GM21367 (cell line): Measurements from ENCODE around the gene TPST2.
"Not testable (repeated sequence)": the region's sequence is repeated elsewhere in the genome, so short reads cannot be mapped to it uniquely, and the experiment has no call there.

ENCODE experiments used
- ATAC-seq: cut with Tn5 transposase; IDR thresholded peaks from one replicate; pipeline ENCODE4 v1.9.1; 2021; ENCODE audit not compliant: unreplicated experiment

Gene TPST2

GRCh38 chr22:26589845-26590736 is at the start of gene TPST2:
Gene TPST2, minus strand, starts transcription at chr22:26590132. Its CDS starts 48,502 bp downstream, at chr22:26541630.
- peak; percentile 57 for ATAC-seq

GRCh38 chr22:26636296-26636695 is 46.4 kb upstream of the TPST2 start:
- ATAC-seq = no peak

GRCh38 chr22:26635117-26635516 is 45.2 kb upstream of the TPST2 start:
- no peak for ATAC-seq

DNA sequence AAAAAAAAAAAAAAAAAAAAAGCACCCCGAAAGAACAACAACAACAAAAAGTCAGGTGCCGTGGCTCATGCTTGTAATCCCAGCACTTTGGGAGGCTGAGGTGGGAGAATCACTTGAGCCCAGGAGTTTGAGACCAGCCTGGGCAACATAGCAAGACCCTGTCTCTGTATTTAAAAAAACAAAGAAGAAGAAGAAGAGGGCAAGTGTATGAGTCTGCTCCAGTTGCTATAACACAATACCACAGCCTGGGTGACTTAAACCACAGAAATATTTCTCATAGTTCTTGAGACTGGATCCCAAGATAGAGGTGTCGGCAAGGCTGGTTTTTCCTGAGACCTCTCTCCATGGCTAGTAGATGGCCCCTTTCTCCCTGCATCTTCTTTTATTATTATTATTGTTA is 44.3 kb upstream of the TPST2 start:
- ATAC-seq = no peak

DNA sequence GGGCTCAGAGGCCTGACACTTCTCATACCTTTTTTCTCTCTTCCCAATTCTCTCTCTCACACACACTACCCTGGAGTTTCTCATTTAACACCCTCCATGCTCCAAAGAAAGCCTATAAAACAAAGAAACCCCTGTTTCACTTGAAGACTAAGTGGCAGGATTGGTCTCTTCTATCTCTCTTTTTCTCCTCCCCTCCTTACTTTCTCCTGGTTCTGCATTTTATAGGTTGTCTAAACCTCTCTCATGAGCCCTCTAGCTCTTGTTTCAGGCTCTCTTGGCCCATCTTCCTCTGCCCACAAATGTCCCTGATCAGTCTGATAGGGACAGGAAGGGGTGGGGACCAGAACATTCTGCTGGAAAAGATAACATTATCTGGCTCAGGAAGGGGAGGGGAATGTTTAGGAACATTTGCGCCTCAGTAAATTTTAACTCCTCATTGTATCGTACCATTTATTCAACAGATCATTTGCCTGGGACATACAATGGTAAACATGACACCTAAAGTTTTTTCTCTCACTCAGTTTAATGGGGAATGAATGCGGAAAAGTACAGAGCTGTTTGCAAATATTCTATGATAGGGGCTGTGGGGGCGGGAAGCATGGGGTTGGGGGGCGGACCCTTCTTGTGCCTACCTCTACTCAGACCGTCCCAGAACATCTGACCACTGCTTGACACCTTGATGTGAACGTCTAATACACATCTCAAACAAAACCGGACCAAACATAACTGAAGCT is 42.7 kb upstream of the TPST2 start:
- ATAC-seq = no peak

- no peak for ATAC-seq
Observed at GRCh38 chr22:26631282-26631681, 41.4 kb upstream of the TPST2 start.

GRCh38 chr22:26629988-26630761 is 40.2 kb upstream of the TPST2 start:
- ATAC-seq = no peak

DNA sequence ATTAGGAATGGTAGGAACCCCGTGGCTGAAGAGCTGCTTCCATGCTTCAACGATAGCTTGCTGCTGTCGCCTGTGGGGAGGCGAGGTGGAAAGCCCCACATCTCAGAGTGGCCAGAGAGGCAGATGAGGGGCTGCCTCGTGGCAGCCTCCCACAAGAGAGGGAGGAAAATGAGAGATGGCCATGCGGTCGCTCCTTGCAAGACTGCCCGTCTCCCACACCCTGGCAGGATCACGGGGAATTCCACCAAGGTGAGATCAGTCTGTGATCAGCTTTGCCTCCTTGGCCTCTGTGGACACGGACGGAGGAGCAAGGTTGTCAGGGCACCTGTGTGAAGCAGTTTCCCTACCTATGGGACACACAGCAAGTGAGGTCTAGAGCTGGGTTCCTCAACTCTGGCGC is 34.9 kb upstream of the TPST2 start:
- no peak for ATAC-seq

GRCh38 chr22:26623984-26624383 is 34.1 kb upstream of the TPST2 start:
- no peak for ATAC-seq

DNA sequence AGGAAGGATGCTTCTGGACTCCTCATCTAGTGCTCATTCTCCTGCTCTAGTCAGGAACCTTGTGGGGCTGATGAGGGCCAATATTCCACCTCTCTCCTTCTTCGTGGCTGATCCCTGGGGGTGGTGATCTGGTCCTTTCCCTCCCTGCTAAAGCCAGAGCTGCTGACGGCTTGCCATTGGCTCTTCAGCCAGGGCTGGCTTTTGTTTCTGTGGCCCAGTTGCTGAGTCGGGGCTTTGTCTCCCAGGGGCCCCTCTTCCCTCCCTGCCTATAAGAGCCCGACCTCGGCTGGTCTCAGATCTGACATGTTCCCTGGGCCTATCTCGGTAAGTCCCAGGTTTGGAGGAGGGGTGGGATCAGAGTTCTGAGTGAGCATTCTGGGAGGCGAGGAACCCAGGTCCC is 31.7 kb upstream of the TPST2 start, which contains the start of gene CRYBA4:
CRYBA4 (plus strand) TSS at position 301 of the 400 bp plus-strand sequence. CDS start 634 bp downstream, outside the sequence.
- no peak for ATAC-seq

DNA sequence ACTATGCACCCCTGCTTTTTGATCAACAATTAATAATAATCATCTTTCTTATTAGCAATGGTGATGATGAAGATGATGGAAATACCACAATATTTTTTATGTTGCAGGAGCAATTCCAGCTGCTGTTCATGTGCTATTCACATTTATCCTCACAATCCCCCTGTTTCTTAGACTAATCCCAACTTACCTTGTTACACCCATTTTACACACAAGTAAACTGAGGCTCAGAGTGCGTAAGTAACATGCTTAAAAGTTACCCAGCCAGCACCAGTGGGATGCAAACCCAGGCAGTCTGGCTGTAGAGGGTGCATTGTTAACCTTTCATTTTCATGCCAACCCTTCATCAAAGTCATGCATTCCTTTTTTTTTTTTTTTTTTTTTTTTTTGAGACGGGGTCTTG is 30.3 kb upstream of the TPST2 start:
- no peak for ATAC-seq

- ATAC-seq = no peak
Observed at GRCh38 chr22:26619510-26619909, 29.6 kb upstream of the TPST2 start.

GRCh38 chr22:26618455-26618854 is 28.5 kb upstream of the TPST2 start:
- ATAC-seq = no peak

- ATAC-seq = no peak
Observed at GRCh38 chr22:26617271-26618199, 27.6 kb upstream of the TPST2 start, which contains the start of gene CRYBB1. Gene CRYBB1, minus strand, starts transcription at chr22:26618027. Its CDS starts 1,708 bp downstream, at chr22:26616319.

- no peak for ATAC-seq
Observed at GRCh38 chr22:26616650-26617049, 26.7 kb upstream of the TPST2 start.

DNA sequence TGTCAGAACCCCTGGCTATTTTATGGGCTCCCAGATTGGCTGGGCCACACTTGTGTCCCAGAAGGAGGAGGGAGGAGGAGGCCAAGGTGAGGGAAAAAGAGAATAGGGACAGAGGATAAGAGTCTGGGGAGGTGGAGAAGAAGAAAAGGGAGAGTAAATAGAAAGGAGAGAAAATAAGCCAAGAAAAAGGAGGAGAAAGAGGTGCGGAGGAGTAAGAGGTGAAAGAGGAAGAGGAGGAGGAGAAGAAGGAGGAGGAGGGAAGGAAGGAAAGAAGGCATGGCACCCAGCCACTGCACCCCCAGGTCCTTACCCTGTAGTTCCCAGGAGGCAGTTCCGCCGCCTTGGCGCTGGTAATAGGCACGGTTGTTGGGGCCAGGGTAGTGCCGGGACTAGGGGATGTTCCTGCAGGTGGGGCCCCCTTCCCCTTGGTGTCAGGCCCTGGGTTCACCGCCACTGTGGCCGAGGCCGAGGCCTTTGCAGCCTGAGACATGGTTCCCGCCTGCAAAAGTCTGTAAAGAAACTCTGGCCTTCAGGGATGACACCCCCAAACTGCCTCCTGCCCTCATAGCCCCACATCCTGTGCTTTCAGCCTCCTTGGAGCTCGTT is 26.0 kb upstream of the TPST2 start:
- no peak for ATAC-seq

DNA sequence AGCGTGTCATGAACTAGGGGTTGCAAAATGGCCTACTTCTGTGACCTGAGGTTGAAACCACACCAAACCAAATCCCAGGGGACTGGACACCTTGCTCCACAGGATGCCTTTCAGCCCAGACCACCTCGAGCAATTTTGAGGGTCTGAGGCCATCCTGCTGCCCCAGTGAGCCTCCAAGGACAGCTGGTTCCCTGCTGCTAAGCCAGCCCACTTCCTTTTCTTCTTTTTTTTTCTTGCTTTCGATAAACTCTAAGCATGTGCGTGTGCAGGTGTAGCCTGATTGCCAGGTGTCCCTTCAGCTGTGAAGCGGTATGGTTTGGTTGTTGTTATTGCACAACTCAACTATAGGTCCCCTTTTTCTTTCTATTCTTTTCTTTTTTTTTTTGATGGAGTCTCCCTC is 25.2 kb upstream of the TPST2 start:
- no peak for ATAC-seq

DNA sequence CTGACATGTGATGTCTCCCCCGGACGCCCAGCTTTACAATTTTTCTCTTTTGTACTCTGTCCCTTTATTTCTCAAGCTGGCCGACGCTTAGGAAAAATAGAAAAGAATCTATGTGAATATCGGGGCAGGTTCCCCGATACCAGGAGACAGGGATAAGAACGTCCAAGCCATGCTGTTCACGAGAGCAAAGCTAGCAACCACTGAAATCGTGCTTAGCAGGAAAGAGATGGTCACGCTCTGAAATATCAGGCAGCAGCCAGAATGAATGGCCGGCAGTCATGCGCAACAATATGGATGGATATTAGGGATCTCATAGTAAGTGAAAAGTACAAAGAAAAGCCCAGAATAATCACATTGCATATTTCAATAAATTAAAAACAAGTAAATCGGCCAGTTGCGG is 24.4 kb upstream of the TPST2 start:
- ATAC-seq = no peak

DNA sequence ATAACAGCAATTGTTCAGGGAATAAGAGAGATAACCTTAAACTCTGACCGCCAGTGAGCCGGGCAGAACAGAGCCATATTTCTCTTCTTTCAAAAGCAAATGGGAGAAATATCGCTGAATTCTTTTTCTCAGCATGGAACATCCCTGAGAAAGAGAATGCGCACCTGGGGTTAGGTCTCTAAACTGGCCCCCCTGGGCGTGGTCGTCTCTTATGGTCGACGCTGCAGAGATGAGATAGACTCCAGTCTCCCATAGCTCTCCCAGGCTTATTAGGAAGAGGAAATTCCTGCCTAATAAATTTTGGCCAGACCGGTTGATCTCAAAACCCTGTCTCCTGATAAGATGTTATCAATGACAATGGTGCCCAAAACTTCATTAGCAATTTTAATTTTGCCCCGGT is 23.8 kb upstream of the TPST2 start:
- not testable (repeated sequence) for ATAC-seq

- ATAC-seq = no peak
Observed at GRCh38 chr22:26612652-26613051, 22.7 kb upstream of the TPST2 start.
